Measurements from ENCODE around the gene ZNF620.
"Not testable (repeated sequence)": the region's sequence is repeated elsewhere in the genome, so short reads cannot be mapped to it uniquely, and the experiment has no call there.

The ZNF620 gene

DNA sequence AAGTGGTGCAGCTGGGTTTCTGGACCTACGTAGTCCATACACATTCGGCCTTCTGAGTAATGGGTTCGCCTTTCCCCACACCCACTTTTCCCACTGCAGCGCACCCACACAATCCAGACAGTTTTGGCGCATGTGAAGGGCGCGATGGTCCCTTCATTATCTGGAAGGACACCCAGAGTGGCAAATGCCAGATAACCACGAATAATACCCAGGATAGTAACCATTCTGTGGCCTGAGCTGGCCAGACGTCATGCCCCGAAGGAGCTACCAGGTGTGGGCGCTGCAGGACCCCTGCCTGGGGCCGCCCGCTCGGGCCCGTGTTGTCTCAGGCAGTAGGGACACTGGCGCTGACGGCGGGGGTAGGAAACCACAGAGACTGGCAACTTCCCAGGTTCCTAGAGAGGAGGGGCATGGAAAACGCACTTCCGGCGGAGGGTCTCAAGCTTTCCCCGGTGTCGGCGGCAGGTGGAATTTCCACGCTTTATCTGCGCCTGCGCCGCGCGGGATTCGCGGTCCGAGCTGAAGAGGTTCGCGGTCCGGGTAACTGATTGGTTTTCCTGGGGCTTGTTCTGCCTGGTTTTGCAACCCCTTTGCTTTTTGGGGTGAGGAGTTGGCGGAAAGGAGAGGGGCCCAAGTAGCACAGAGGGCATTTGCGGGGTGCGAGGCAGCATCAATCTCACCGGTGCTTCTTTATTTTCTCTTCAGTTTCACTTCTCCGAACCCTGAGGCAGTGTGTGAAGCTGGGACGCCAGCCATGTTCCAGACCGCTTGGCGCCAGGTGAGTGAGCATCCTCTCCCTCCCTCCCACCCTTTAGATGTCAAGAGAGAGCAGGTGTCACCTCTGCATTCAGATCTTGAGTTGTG lies at the start of gene ZNF620:
ZNF620 (plus strand) TSS at position 441 of the 864 bp plus-strand sequence; CDS start at position 755, 314 bp downstream.
- DNase-seq, result peak; percentile 50

DNA sequence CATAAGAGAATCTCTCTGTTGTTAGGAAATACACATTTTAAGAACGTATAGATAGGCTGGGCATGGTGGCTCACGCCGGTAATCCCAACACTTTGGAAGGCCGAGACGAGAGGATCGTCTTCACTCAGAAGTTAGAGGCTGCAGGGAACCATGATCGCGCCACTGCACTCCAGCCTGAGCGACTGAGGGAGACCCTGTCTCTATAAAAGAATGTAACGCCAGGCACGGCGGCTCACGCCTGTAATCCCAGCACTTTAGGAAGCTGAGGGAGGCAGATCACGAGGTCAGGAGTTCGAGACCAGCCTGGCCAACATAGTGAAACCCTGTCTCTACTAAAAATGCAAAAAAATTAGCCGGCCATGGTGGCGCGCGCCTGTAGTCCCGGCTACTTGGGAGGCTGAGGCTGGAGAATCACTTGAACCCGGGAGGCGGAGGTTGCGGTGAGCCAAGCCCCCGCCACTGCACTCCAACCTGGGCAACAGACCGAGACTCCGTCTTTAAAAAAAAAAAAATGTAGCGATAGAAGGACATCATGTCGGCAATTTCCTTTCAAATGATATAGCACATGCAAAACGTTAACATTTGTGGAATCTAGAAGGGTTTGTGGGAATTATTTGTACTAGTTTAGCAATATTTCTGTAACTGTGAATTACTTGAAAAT lies 49.4 kb upstream of the ZNF620 start:
- no peak for DNase-seq

- DNase-seq, result peak; percentile 95
These were observed 48.7 kb upstream of the ZNF620 start, which contains the start of gene RPL14 for GRCh38 chr3:40456940-40457823. Gene RPL14, plus strand, starts transcription at chr3:40457339. Its CDS starts 133 bp downstream, at chr3:40457472.

GRCh38 chr3:40458473-40458872 lies 47.4 kb upstream of the ZNF620 start:
- no peak for DNase-seq

- not testable (repeated sequence) for DNase-seq
These were observed 45.4 kb upstream of the ZNF620 start for GRCh38 chr3:40460481-40460880.

- DNase-seq, result no peak
These were observed 44.7 kb upstream of the ZNF620 start for GRCh38 chr3:40461161-40461560.

- not testable (repeated sequence) for DNase-seq
These were observed 43.0 kb upstream of the ZNF620 start for GRCh38 chr3:40462838-40463237.

- DNase-seq, result no peak
These were observed 42.3 kb upstream of the ZNF620 start for GRCh38 chr3:40463579-40463978.

DNA sequence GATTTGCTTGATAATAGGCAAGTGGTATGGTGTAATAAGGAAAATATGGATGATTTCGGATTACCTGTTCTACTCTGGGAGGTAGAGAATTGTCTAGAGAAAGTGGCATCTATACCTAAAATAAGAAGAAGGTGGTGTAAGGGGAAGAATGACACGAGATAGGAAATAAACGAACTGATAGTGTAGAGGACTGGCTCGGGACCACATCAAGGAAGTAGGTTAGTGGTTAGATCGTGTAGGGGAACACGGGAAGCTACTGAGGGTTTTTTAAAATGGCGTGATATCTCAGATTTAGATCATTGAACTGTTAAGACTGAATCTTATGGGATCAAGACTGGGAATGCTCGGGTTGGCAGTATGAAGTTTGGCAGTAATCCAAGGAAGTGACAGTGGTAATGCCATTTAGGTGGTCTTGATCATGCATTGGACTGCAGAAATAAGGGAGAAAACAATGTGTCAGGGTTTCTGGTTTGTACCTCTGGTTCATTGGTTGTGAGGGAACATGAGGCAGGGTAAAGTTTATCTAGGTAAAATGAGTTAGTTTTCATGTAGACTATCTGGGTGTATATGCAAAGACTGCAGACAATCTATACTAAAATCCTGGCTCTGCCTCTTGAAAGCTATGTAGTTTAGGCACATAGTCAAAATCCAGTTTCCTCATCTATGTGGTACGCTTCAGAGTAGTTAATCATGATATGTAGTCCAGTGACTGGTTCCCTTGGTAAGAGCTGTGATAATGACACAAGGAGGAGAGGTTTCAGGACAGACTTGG lies 41.3 kb upstream of the ZNF620 start:
- no peak for DNase-seq

GRCh38 chr3:40465111-40465407 lies 40.8 kb upstream of the ZNF620 start:
- no peak for DNase-seq

GRCh38 chr3:40465456-40465855 lies 40.4 kb upstream of the ZNF620 start:
- DNase-seq, result no peak

DNA sequence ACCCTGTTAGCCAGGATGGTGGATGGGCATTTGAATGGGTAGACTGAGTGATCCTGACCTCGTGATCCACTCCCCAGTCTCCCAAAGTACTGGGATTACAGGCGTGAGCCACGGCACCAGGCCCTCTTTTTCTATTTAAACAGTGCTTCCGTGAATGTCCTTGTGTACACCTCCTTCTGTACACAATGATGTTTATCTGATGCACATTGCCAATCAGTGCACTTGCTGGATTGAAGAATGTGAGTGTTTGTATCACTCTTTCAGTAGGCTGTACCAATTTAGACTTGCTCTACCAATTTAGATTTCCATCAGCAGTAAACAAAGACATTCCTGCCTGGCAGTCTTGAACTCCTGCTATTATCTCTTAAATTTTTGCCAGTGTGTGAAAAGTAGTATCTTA lies 37.8 kb upstream of the ZNF620 start:
- no peak for DNase-seq

GRCh38 chr3:40470701-40471100 lies 35.1 kb upstream of the ZNF620 start:
- no peak for DNase-seq

DNA sequence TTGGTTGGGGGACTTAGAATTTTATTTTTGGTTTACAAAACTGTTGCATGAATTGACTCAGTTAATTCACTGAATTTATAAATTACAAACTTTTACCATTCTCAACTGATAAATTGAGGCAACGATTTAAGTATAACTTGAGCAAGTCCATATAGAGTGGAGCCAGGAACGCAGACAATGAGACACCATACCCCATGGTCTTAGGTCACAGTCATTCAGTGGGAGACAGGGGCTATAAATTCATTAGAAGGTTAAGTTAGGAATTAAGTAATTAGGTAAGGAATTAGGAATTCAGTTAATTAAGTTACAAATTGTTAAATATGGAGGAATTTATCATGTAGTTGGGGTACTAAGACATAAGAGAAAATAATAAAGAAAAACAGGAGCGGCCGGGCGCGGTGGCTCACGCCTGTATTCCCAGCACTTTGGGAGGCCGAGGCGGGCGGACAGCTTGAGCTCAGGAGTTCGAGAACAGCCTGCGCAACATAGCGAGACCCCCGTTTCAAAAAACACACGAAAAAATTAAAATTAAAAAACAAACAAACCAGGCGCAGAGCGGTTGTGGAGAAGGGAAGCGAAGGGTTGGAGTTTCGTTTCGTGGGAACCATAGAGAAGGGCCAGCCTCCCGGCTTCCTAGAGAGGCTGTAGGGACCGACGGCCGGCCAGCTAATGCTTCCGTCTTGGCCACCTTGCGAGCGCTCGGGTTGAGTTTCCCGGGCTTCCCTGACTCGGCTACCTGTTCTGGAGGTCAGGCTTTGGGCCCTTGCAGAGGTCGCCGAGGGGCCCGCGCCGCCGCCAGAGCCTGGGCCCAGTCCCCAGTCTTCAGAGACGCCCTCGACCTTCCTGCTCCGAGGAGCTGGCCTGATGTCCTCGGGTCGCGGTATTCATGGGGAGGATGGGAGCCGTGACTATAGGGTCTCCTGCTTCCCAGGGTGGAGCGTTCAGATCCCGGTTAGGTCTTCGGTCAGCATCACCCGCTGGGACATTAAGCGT lies 29.1 kb upstream of the ZNF620 start, which contains the start of gene ZNF619:
ZNF619 (plus strand) TSS at position 645 of the 993 bp plus-strand sequence. CDS start 858 bp downstream, outside the sequence.
- peak; percentile 54 for DNase-seq

DNA sequence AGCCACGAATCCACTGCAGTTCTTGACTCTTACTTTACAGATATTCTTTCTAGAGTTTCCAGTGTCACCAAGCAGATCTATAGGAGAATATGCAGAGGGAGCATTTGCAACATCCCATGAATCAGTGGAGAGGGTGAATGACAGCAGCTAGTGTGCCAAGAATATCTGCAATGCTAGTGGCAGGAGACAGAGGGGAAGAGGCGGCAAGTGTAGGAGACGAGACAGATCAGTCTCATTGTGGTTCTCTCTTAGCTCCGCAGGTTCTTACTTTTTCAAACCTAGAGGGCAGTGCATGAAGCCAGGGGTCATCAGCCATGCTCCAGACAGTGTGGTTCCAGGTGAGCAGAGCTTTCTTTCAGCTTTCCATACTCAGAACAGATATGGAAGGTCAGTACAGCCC lies 28.2 kb upstream of the ZNF620 start:
- DNase-seq, result no peak

- no peak for DNase-seq
These were observed 18.7 kb upstream of the ZNF620 start for GRCh38 chr3:40487172-40487571.

DNA sequence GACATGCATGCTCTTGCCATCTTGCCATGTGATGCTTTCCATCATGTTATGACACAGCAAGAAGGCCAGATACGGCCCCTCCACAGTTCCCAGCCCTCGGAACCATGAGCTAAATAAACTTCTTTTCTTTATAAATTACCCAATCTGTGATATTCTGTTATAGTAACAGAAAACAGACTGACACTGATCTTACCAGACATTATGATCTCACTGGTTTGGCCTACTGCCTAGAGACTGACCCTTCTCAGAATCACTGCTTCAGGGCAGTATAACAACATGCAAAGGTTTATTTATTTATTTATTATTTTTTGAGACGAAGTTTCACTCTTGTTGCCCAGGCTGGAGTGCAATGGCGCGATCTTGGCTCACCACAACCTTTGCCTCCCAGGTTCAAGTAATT lies 14.9 kb upstream of the ZNF620 start:
- DNase-seq, result no peak

DNA sequence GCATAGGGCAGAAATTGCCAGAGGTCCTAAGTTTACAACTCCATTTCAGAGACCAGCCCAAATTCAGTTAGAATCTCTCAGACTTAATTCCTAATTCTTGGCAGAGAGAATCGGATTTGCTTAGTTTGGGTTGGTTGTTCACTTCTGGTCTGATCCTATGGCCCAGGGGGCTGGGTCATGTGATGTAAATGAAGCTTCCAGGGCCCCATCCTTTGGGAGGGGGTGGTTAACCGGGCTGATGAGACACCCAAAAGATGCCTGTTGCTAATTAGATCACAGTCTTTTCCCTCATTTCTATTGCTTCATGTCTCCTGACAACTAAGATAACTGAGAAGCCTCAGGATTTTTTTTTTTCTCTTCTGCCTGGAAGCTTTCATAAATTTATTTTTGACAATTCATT lies 11.1 kb upstream of the ZNF620 start:
- DNase-seq, result no peak

- no peak for DNase-seq
These were observed 8.6 kb upstream of the ZNF620 start for GRCh38 chr3:40497288-40497687.

DNA sequence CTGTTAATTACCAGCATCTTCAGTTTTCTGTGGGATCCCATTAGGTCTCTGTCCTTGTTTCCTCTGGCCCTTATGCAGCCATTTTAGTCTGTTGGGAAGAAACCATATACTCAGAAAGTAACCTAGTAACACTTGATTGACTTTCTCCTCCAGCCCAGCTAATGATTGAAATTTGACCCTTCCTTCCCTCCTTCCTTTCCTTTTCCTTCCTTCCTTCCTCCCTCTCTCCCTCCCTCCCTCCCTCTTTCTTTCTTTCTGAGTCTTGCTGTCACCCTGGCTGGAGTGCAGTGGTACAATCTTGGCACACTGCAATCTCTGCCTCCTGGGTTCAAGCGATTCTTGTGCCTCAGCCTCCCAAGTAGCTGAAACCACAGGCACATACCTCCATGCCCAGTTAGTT lies 5.9 kb upstream of the ZNF620 start:
- no peak for DNase-seq

DNA sequence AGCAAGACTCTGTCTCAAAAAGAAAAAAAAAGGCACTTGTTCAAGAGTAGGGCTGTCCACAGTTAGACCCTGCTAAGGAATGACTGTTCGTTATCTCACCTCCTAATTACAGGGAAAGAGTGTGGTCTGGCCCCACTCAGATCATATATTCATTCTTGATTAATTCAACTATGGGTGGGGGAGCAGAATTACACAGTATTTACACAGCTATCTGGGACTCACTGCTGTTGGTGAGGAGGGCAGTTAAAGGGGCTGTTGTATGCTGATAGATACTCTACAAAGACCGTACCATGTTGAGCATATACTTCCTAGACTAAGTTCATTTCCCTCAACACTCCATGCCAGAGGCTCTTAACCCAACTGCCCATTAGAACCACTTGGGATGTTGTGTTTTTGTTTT lies 3.8 kb upstream of the ZNF620 start:
- DNase-seq, result no peak
